NCI-H748 (cell line): ENCODE measurements around the gene KDM6B.
"Not testable (repeated sequence)": the region's sequence is repeated elsewhere in the genome, so short reads cannot be mapped to it uniquely, and the experiment has no call there.

Experiments used
- DNase-seq: peaks from one replicate; lab custom pipeline; 2025; ENCODE audit not compliant: unreplicated experiment; lab: John Stamatoyannopoulos, UW

The KDM6B gene

DNA sequence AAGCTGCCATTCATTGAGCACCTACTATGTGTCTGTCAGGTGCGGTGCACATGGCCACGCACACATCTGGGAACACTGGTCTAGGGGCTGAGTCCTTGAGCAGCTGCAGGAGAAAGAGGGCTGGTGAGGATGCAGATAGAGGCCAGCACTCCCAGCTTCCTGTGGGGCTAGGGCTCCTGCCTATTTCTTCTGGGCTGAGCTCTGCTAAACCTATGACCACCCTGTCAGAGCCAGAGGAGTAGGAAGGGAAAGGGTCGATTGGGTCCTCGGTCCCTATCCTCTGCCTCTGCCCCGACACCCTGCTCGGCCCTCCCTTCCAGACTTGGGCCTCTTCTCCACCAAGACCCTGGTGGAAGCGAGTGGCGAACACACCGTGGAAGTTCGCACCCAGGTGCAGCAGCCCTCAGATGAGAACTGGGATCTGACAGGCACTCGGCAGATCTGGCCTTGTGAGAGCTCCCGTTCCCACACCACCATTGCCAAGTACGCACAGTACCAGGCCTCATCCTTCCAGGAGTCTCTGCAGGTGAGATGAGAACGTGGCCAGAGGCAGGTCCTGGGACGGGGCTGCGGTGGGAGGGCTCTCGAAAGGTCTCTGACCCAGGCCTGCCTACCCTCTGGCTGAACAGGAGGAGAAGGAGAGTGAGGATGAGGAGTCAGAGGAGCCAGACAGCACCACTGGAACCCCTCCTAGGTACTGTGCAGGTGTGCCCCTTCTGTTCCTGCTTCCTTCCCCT, 16.9 kb downstream of the KDM6B start:
- no peak for DNase-seq

DNA sequence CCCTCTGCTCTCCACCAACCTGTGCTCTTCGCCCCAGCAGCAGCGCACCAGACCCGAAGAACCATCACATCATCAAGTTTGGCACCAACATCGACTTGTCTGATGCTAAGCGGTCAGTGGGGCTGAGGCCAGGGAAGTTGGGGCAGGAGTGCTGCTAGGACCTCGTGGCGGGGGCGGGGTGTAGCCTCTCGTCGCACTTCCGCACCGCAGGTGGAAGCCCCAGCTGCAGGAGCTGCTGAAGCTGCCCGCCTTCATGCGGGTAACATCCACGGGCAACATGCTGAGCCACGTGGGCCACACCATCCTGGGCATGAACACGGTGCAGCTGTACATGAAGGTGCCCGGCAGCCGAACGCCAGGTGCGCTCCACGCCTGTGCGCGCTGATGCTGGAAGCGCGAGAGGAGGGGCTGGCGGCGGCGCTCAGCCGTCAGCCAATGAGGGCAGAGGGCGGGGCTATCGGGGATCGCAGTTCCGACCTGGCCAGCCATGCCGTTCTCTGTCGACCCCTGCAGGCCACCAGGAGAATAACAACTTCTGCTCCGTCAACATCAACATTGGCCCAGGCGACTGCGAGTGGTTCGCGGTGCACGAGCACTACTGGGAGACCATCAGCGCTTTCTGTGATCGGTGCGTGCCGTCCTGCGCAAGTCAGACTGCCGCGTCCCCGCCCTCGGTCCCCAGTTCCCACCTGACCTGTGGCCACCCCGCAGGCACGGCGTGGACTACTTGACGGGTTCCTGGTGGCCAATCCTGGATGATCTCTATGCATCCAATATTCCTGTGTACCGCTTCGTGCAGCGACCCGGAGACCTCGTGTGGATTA, 17.6 kb downstream of the KDM6B start:
- DNase-seq: peak; percentile 96

DNA sequence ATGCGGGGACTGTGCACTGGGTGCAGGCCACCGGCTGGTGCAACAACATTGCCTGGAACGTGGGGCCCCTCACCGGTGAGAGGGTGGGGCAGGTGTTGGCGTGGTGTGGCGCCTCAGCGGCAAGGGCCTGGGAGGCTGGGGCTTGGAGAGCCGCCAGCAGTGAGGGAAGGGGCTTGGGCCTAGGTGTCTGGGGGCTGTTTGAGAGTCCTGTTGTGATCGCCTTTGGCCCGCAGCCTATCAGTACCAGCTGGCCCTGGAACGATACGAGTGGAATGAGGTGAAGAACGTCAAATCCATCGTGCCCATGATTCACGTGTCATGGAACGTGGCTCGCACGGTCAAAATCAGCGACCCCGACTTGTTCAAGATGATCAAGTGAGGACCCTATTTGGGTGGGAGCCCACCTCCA, 18.2 kb downstream of the KDM6B start:
- DNase-seq: no peak

DNA sequence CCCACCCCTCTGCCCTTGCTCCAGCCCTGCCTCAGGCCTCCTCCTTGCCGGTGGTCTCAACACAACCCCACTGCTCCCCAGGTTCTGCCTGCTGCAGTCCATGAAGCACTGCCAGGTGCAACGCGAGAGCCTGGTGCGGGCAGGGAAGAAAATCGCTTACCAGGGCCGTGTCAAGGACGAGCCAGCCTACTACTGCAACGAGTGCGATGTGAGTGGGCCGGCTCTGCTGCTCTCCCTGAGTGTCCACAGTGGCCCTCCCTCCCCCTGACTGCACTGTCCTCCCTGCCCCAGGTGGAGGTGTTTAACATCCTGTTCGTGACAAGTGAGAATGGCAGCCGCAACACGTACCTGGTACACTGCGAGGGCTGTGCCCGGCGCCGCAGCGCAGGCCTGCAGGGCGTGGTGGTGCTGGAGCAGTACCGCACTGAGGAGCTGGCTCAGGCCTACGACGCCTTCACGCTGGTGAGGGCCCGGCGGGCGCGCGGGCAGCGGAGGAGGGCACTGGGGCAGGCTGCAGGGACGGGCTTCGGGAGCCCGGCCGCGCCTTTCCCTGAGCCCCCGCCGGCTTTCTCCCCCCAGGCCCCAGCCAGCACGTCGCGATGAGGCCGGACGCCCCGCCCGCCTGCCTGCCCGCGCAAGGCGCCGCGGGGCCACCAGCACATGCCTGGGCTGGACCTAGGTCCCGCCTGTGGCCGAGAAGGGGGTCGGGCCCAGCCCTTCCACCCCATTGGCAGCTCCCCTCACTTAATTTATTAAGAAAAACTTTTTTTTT, 19.1 kb downstream of the KDM6B start:
- DNase-seq: no peak

DNA sequence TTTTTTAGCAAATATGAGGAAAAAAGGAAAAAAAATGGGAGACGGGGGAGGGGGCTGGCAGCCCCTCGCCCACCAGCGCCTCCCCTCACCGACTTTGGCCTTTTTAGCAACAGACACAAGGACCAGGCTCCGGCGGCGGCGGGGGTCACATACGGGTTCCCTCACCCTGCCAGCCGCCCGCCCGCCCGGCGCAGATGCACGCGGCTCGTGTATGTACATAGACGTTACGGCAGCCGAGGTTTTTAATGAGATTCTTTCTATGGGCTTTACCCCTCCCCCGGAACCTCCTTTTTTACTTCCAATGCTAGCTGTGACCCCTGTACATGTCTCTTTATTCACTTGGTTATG, 19.6 kb downstream of the KDM6B start:
- DNase-seq: no peak

DNA sequence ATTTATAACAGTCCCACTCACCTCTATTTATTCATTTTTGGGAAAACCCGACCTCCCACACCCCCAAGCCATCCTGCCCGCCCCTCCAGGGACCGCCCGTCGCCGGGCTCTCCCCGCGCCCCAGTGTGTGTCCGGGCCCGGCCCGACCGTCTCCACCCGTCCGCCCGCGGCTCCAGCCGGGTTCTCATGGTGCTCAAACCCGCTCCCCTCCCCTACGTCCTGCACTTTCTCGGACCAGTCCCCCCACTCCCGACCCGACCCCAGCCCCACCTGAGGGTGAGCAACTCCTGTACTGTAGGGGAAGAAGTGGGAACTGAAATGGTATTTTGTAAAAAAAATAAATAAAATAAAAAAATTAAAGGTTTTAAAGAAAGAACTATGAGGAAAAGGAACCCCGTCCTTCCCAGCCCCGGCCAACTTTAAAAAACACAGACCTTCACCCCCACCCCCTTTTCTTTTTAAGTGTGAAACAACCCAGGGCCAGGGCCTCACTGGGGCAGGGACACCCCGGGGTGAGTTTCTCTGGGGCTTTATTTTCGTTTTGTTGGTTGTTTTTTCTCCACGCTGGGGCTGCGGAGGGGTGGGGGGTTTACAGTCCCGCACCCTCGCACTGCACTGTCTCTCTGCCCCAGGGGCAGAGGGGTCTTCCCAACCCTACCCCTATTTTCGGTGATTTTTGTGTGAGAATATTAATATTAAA, 20.2 kb downstream of the KDM6B start:
- no peak for DNase-seq

DNA sequence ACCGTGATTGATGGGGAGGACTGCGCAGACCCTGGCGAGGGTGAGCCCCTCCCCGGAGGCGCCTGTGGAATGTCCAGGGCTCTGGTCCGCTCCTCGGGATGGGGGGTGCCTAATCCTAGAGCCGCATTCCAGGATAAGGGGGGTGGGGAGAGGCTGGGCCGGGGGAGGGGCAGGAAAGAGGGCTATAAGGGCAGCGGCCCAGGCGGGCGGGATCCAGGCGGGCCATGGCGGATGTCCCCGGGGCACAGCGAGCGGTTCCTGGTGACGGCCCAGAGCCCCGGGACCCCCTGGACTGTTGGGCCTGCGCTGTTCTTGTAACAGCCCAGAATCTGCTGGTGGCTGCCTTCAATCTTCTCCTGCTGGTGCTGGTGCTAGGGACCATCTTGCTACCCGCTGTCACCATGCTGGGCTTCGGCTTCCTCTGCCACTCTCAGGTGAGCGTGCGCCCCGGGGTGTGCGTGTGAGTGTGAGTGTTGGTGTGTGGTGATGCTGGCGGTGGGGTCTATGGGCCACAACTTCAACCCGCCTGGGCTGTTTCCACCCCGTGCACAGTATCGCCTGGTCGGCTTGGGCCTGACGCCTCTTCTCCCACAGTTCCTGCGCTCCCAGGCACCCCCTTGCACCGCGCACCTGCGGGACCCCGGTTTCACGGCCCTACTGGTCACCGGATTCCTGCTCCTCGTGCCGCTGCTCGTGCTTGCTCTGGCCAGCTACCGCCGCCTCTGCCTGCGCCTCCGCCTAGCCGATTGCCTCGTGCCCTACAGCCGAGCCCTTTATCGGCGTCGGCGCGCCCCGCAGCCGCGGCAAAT, 21.0 kb downstream of the KDM6B start, which contains the start of gene TMEM88:
Gene TMEM88 (plus strand): TSS at position 216 of the 809 bp plus-strand sequence. CDS start 9 bp downstream, at position 225.
- DNase-seq: peak; percentile 51

DNA sequence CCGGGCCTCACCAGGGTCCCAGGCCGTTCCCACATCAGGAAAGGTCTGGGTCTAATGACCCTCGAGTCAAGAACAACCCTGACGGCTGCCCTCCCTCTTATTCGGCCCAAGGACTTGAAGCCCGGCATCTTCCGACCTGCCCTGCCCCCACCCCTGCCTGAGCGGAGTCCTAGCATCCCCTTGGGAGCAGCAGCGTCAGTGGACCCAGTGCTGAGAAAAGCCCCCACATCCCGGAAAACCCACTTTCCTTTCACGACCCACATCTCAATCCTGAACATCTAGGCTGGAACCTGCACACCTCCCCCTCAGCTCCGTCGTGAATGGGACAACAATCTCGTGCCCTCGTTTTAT, 21.6 kb downstream of the KDM6B start:
- DNase-seq: no peak

DNA sequence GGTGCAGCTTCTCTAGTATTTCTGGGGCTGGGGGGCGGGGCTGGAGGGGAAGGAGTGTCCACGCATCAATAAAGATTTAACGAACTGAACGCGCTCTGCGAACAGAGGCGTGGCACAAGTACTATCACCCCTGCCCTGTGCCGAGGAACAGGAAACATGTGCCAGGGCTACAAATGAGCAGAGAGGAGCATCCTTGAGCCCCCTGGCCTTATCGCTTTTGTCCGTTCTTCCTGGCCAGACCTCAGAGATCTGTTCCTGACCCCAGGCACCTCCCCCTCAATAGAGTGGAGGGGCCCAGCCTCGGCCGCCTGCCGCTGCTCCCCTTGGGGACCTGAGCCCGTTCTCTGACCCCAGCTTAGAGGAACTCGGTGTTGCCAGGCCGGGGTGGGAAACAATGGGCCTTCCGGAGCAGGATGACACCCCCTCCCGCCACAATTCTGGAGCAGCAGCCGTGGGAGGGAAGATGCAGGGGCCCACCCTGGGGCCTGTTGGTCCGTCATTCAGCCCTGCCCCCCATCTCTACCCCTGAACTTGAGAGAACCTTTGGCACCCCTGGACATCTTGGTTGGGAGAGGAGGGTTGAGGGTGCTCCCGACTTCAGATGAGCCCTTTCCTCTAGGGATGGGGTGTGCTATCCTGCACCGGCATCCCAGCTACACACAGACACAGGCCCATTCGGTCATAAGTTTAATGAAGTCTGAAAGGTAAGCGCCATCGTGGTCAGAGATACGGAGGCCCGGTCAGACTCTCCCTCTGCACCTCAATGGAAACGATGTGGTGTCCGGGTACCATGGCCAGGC, 22.2 kb downstream of the KDM6B start:
- DNase-seq: peak; percentile 89

DNA sequence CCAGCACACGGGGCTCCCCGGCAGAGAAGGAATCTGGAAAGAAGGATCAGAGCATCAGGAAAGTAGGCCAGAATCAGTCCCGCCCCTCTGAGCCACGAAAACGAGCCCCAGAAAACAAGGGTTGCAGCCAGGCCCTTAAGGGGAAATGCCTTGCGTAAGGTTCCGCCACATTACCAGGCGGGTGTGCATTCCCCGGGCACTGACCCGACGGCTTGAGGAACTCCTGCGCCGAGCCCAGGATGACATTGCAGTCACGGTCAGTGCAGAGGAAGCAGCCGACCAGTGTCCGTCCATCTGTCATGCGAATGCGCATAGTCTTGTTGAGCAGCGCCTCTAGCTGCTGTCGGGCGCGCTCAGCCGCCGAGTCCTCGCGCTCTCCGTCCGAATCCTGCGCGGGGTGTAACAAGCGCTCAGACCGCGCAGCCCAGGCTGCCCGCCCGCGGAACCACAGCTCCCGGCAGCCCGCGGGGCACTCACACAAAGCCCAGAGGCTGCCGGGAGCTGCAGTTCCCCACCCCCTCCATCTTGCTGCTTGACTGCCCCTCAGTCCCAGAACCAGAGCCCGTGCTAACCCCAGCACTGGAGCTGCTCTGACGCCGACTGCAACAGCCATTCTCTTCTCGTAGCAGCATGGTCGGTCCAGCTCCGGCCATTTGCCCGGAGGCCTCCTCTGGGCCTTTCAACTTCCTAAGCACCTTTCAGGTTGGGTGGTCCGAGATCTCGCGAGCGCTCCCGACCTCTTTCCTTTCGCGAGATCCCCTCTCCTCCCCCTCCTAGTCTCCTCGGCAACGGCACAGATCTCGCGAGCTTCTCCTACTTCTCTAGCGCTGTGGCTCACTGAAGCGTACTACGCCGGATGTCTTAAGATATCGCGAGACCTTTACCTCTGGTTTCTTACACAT, 23.0 kb downstream of the KDM6B start, which contains the start of gene NAA38:
Gene NAA38 (minus strand): TSS at position 749 of the 902 bp plus-strand sequence. CDS start 96 bp downstream, at position 653.
- peak; percentile 100 for DNase-seq

DNA sequence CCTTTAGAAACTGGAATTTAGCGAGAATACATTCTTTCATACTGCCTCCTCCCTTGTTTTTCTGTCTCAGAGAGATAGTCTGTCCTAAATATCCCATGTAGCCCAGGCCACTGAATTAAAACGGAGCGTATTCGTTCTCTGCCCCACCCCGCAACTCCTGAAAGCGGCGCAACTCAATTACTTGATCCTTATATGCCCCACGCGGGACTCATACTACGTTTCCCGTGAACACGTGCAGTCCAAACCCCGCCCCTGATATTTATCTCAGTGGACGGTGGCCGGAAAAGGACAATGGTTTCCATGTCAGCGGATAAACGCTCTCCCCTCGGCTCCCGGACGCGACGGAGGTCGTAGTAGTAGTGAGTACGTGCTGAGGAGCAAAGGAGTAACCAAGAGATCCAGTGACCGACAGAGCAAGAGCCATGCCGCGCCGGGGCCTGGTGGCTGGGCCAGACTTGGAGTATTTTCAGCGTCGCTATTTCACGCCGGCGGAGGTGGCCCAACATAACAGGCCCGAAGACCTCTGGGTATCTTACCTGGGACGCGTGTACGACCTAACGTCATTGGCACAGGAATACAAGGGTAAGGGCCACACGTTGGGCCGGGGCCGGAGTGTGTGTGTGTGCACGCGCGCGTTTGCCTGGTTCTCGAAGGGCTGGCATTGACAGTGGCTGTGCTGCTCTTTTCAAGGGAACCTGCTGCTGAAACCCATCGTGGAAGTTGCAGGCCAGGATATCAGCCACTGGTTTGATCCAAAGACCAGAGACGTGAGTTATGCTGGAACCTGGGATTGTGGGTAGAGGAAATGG, 23.9 kb downstream of the KDM6B start, which contains the start of gene CYB5D1:
Gene CYB5D1 (plus strand): TSS at position 291 of the 809 bp plus-strand sequence. CDS start 132 bp downstream, at position 423.
- DNase-seq: peak; percentile 98

DNA sequence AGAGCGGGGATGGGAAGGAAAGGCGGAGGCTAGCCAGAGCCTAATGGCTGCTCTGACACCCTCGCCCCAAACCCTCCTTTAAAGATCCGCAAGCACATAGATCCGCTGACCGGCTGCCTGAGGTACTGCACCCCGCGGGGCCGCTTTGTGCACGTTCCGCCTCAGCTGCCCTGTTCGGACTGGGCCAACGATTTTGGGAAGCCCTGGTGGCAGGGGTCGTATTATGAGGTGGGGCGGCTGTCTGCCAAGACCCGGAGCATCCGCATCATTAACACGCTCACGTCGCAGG, 24.4 kb downstream of the KDM6B start:
- DNase-seq: peak; percentile 75

DNA sequence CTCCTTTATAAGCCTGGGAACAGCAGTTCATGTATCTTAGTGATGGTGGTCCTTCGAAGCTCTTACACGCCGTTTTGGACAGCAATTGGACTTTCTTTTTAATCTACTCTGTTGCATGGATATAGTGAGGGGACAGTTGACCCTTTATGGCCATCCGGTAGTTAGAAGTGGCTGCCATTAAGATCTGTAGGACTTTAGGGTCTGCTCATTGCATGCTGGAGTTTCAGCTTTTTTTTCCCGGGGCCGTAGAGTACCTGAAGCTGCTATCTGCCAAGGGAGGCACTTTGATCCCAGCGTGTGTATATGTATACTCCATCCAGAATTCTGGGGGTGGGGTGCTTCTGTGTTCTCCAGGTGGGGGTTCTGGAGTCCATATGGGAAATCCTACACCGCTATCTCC, 25.0 kb downstream of the KDM6B start:
- no peak for DNase-seq

DNA sequence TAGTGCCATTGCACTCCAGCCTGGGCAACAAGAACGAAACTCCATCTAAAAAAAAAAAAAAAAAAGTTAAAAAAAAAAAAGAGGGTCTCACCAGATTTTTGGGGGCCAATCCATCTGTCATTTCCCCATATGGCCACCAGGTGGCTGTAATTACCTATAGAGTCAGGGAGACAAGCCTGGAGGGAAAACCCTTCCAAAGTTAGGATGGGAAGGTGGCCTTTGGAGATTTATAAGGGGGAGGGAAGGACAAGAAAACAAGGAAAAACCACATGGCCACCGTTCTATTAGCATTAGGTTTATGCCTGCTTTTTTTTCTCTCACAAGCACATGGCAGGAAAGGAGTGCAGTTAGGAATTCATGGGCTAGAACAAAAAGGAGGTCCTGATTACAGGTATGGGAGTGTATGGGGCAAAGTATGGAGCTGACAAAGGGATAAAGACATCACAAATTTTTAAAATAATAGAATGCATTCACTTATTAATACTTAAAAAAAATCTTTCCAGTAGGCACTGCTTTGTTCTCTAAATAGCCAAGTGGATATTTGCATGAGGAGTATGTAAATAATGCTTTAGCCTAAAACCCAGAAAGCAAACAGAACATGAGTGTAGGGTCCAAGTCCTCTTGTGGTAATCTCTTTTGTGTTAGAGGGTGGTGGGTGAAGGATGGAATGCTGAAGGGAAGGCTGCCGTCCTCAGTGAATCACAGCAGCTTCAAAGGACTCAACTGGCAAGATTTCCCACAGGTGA, 28.8 kb downstream of the KDM6B start:
- DNase-seq: peak; percentile 69

DNA sequence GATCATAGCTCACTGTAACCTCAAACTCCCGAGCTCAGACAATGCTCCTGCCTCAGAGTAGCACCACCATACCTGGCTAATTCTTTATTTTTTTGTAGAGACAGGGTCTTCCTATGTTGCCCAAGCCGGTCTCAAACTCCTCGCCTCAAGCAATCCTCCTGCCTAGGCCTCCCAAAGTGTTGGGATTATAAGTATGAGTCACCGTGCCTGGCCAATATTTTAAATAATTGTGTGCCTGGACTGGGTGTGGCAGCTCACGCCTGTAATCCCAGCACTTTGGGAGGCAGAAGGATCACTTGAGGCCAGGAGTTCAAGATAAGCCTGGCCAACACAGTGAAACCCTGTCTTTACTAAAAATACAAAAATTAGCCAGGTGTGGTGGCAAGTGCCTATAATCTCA, 30.4 kb downstream of the KDM6B start:
- not testable (repeated sequence) for DNase-seq

DNA sequence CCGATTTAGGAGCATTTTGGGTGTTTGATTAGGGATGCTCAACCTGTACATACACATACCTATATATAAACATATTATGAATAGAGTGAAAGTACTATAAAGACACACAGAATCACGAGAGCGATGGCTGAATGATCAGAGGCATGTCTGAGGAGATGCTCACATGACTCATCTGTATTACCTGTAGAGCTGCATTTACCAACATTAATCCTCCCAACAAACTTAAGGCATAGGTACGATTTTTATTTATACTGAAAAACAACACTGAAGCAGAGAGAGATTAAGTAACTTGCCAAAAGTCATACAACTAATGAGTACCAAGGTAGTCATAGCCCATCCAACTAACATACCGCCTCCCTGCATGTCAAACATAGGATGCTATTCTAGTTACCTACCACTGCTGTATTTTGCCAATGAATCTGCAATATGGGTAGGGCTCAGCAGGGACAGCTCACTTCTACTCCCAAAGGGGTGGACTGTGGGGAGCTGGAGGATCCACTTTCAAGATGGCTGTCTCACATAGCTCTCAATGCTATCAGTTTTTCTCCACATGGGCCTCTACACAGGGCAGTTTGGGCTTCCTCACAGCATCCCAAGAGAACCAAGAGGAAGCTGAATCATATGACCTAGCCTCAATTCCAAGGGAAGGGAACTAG, 31.1 kb downstream of the KDM6B start:
- DNase-seq: no peak
